Effector CD8-positive, alpha-beta T cell (primary cell): ENCODE results near the gene ADAM23.

ENCODE experiments used
- DNase-seq: peaks from one replicate; lab custom pipeline; 2025; lab: John Stamatoyannopoulos, UW

The ADAM23 gene

DNA sequence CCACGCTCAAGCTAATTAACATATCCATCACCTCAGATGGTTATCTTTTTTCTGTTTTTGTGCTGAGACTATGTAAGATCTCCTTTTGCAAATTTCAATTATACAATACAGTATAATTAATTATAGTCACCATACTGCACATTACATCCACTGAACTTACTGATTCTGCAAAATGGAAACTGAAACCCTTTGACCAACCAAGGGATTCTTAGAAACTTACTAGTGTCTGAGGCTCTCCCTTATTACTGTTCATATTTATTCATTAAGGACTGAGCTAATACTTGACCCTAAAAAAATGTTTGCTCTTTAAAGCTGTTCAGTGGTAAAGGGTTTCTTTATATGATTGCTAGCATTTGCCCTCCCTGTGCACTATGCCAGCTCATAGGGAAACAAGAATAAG lies 50.7 kb downstream of the ADAM23 start:
- DNase-seq, result no peak

DNA sequence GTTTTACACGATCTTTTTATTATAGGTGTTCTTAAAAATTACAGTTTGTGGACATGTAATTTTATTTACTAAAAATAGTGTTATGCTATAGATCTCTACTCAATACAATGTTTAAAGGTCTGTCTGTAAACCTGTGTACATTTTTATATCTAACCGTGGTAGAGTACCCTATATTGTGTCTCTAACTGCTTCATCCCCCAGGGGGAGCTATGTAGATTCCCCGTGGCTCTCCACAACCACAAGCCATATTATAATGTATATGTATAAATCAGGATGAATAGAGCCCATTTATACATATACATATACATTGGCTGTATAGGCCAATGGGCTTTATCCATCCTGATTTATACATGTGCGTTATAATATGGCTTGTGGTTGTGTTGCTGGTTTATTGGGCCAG lies 59.4 kb downstream of the ADAM23 start:
- DNase-seq, result no peak

GRCh38 chr2:206511283-206511682 lies 68.0 kb downstream of the ADAM23 start:
- DNase-seq, result no peak

- DNase-seq, result no peak
These were observed 69.7 kb downstream of the ADAM23 start for GRCh38 chr2:206512999-206513398.

- DNase-seq, result no peak
These were observed 72.2 kb downstream of the ADAM23 start for GRCh38 chr2:206515580-206515979.

GRCh38 chr2:206518997-206519396 lies 75.7 kb downstream of the ADAM23 start:
- no peak for DNase-seq

DNA sequence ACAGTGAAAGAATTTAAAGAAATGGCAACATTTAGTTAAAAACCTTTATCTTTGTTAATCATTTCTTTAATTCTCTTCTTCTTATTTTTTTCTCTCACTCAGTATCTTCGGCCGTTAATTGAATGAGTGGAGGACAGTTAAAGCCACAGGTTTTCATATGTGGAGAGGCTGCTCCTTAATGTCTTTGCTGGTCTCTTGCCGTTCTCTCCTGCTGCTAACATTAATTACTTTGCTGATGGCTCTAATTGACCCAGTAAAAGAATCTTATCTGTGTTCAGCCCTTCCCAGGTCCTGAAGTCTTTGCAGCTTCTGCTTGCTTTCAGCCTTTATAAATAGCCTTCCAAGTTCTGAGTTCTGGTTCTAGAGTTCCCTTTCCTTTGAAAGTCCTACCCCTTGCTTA lies 77.1 kb downstream of the ADAM23 start:
- DNase-seq, result no peak

GRCh38 chr2:206521115-206521514 lies 77.8 kb downstream of the ADAM23 start:
- DNase-seq, result no peak

- DNase-seq, result no peak
These were observed 78.3 kb downstream of the ADAM23 start for GRCh38 chr2:206521612-206522011.

GRCh38 chr2:206526416-206526815 lies 83.1 kb downstream of the ADAM23 start:
- DNase-seq, result no peak

GRCh38 chr2:206527153-206527552 lies 83.8 kb downstream of the ADAM23 start:
- no peak for DNase-seq

GRCh38 chr2:206530727-206531126 lies 87.4 kb downstream of the ADAM23 start:
- DNase-seq, result no peak

DNA sequence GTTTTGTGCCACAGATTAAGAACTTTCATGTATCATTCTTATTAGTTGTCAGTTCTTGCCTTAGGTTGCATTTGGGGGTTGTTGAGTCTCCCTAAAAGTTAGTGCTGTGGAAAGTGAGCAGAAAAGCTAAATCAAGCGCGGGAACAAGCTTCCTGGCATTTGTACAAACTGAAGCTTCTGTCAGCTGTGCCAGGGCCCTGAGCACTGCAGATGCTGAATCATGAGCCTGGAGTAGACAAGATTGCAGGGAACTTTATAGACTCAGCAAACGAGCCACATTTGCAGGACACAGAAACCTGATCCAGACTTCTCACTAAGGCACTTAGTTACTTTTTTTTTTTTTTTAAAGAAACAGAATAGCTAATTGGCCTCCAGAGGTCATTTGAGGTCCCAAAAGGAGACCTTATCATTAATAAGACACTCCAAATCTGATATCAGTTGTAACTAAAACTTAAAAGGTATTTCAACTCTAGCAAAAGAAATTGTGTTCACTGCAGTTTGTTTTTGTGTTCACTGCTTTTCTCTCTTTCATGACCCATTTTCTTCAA lies 88.7 kb downstream of the ADAM23 start:
- DNase-seq, result no peak

DNA sequence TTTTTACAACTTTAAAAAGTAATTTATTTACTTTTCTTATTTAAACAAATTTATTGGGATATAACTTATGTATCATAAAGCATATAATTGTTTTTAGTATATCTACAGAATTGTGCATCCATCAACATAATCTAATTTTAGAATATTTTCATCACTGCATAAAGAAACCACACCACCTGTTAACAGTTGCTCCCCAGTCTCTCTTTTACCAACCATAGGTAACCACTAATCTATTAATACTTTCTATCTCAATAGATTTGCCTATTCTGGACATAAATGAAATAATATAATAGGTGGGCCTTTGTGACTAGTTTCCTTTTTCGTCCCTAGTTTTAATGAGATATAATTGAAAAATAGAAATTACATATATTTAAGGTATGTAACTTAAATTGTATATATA lies 90.6 kb downstream of the ADAM23 start:
- no peak for DNase-seq

GRCh38 chr2:206535260-206535986 lies 92.1 kb downstream of the ADAM23 start:
- no peak for DNase-seq

- DNase-seq, result no peak
These were observed 97.4 kb downstream of the ADAM23 start for GRCh38 chr2:206540757-206541156.

DNA sequence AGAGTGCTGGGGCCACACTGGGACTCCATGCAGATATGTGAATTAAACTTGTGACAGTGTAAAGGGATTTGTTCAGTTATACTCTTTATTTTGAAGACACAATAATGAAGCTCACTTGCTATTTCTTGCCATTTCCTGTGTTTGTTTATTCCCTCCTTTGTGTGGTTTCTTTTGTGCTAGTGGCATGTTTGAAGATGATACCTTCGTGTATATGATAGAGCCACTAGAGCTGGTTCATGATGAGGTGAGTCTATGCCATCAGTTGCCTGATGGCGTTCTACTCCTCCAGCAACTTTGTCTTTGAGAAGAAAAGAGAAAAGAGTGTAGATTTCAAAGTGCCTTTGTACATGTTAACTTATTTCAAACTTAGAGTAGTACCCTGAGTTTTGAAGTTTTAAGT lies 99.7 kb downstream of the ADAM23 start:
- DNase-seq, result no peak

GRCh38 chr2:206548383-206548782 lies 105.1 kb downstream of the ADAM23 start:
- no peak for DNase-seq

DNA sequence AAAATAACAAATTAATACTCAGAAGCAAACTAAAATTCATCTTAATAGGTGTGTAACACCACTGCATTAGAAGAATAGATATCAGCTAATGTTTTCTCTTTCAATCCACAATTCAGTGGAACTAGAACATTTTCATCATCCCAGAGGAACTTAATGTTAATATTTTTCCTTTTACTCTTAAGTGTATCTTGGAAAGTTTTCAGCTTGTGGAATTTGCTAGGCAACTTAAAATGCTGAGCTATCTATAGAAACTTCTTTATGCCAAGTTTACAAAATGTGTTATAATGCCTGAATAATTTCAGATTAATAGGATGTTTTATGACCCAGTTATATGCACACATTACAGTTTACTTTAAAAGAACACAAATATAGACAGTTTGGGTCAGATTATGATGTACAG lies 112.4 kb downstream of the ADAM23 start:
- DNase-seq, result no peak

DNA sequence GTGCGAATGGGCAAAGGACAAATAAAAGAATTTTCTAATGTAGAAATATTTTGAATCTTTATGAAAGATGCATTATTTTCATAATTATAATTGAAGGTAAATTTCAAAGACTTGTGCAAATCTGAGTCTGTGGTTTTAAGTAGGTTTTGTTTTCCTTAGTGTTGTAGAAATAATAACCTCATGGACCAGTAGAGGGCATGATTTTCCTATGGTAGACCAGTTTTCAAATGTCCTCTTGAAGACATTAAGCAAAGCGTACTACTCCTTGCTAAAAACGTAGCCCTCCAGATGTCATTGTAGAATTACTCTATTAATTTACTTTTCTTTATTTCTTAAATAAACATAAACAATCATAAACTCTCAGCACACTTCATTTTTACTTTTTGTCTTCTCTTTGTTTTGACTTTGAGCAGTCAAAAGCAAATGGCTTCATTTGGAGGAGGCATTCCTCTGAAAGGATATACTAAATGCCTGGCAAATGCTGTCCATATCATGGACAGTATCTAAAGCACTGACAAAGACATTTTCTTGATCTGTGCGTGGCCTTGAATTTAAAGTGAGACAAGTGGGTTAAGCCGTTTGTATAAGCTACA lies 113.1 kb downstream of the ADAM23 start:
- no peak for DNase-seq

DNA sequence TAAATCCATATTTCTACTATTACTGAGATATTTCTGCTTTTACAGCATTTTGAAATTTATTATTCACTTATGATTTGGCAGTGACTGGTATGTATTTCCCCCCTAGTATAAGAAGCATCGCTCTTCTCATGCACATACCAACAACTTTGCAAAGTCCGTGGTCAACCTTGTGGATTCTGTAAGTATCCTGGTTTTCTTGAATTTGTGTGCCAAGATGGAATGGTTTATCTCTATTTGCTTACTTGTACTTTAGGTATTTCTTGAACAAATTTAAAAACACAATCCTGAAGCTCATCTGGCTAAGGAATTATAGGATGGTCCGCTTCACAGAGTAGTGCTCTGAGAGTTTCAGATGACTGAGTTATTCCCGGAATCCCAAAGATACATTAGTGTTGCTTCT lies 114.0 kb downstream of the ADAM23 start:
- no peak for DNase-seq

- DNase-seq, result no peak
These were observed 115.2 kb downstream of the ADAM23 start for GRCh38 chr2:206558492-206558891.

DNA sequence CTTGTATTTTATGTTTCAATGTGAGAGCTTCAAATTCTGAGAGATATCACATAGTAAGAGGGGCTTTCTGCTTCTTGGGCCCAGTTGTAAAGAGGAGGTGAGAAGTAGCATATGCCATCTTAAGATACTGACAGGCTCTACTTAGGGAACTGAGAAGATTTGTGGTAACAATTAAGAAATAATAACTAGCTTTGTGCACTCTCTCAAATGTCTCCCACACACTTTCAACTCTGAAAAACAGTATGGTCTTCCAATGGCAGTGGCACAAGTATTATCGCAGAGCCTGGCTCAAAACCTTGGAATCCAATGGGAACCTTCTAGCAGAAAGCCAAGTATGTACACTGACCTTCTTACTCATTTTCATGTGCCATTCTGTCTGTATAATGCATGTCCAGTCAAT lies 118.6 kb downstream of the ADAM23 start:
- DNase-seq, result no peak

DNA sequence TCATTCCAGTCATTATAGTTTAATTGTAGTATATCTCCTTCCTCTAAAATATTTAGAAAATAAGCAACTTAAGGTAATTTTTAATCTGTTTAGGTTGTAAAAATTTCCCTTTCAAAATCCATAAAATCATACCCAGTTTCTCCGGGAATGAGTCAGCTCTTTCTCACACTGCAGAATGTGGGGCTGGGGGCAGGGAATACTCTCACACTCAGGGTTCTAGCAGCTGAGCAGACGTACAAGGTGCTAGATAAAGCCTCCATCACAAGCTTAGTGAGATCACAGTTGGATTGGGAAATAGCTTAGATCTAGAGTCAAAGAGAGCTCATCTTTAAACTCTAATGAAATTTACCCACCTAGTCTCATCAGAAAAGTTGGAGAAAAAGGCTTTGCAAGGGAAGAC lies 119.0 kb downstream of the ADAM23 start:
- no peak for DNase-seq
